ENCODE results near the gene RBM18.

The RBM18 gene

GRCh38 chr9:122258886-122259415 is 5.7 kb downstream of the RBM18 start:
- DNase-seq (ENCODE audit: low spot score): no peak

- no peak for DNase-seq (ENCODE audit: low spot score)
These were observed 8.4 kb downstream of the RBM18 start for GRCh38 chr9:122256206-122256605.

- no peak for DNase-seq (ENCODE audit: low spot score)
These were observed 9.9 kb downstream of the RBM18 start for GRCh38 chr9:122254761-122255160.

GRCh38 chr9:122252796-122253195 is 11.8 kb downstream of the RBM18 start:
- no peak for DNase-seq (ENCODE audit: low spot score)

GRCh38 chr9:122251351-122251750 is 13.3 kb downstream of the RBM18 start:
- no peak for DNase-seq (ENCODE audit: low spot score)

- DNase-seq (ENCODE audit: low spot score): no peak
These were observed 16.2 kb downstream of the RBM18 start for GRCh38 chr9:122248448-122248865.

- no peak for DNase-seq (ENCODE audit: low spot score)
These were observed 18.0 kb downstream of the RBM18 start for GRCh38 chr9:122246666-122247065.

- no peak for DNase-seq (ENCODE audit: low spot score)
These were observed 20.3 kb downstream of the RBM18 start for GRCh38 chr9:122244349-122244748.

GRCh38 chr9:122239722-122240121 is 24.9 kb downstream of the RBM18 start:
- no peak for DNase-seq (ENCODE audit: low spot score)

- no peak for DNase-seq (ENCODE audit: low spot score)
These were observed 28.0 kb downstream of the RBM18 start for GRCh38 chr9:122236681-122237080.

- DNase-seq (ENCODE audit: low spot score): no peak
These were observed 30.5 kb downstream of the RBM18 start for GRCh38 chr9:122234022-122234748.

- DNase-seq (ENCODE audit: low spot score): no peak
These were observed 31.8 kb downstream of the RBM18 start for GRCh38 chr9:122232796-122233306.

GRCh38 chr9:122229485-122229837 is 35.2 kb downstream of the RBM18 start:
- DNase-seq (ENCODE audit: low spot score): no peak

- DNase-seq (ENCODE audit: low spot score): peak; percentile 53
These were observed 35.8 kb downstream of the RBM18 start, which contains the start of gene LHX6 for GRCh38 chr9:122228568-122229484. Gene LHX6, minus strand, starts transcription at chr9:122228957. Its CDS starts 217 bp downstream, at chr9:122228740.

- no peak for DNase-seq (ENCODE audit: low spot score)
These were observed 36.5 kb downstream of the RBM18 start for GRCh38 chr9:122228191-122228567.

GRCh38 chr9:122227575-122227900 is 37.1 kb downstream of the RBM18 start:
- no peak for DNase-seq (ENCODE audit: low spot score)

- DNase-seq (ENCODE audit: low spot score): no peak
These were observed 37.7 kb downstream of the RBM18 start for GRCh38 chr9:122226758-122227574.

- DNase-seq (ENCODE audit: low spot score): no peak
These were observed 38.4 kb downstream of the RBM18 start for GRCh38 chr9:122226142-122226757.

GRCh38 chr9:122225312-122226141 is 39.1 kb downstream of the RBM18 start:
- no peak for DNase-seq (ENCODE audit: low spot score)

GRCh38 chr9:122223435-122223834 is 41.2 kb downstream of the RBM18 start:
- no peak for DNase-seq (ENCODE audit: low spot score)

- no peak for DNase-seq (ENCODE audit: low spot score)
These were observed 41.8 kb downstream of the RBM18 start for GRCh38 chr9:122222791-122223190.
